ENCODE measurements around the gene ADAM12. TPM values are rescaled to one million over a fixed set of nuclear protein-coding genes. Genes with fewer than 3 reads are reported as not detected.

Gene ADAM12
- polyA plus RNA-seq, 4 donors: 0.45 to 0.87 TPM; not detected in 2

- H3K27ac ChIP-seq (ENCODE audit: low read depth in 1 of 3, low read length in 2 of 3): no peak overlapping the region
- WGBS, 3 donors: 50 to 71% (median 68%) methylated on average over 2 of the region's 2 CpGs
- no peaks in the 10 kb centered on the region for H3K27me3 ChIP-seq (ENCODE audit: control insufficient read depth in 3 of 3, insufficient read depth in 3 of 3, low read length in 3 of 3)
- H3K36me3 ChIP-seq (ENCODE audit: control insufficient read depth in 3 of 3, insufficient read depth in 2 of 3, low read depth in 1 of 3, low read length in 3 of 3): no peaks in the 10 kb centered on the region
- no peaks in the 10 kb centered on the region for H3K9me3 ChIP-seq (ENCODE audit: control insufficient read depth in 2 of 2, insufficient read depth in 1 of 2, low read depth in 1 of 2, low read length in 1 of 2)
- H3K4me1 ChIP-seq (ENCODE audit: control insufficient read depth in 3 of 3, insufficient read depth in 2 of 3, low read depth in 1 of 3, low read length in 2 of 3): no peaks in the 10 kb centered on the region
- no peak for DNase-seq
- no peak overlapping the region for H3K4me3 ChIP-seq (ENCODE audit: low read depth in 1 of 3, low read length in 3 of 3)
- FAIRE-seq: no peak
Observed at GRCh38 chr10:126227762-126228134, 160.5 kb downstream of the ADAM12 start.

GRCh38 chr10:126226988-126227761 is 161.1 kb downstream of the ADAM12 start:
- H3K27me3 ChIP-seq (ENCODE audit: control insufficient read depth in 3 of 3, insufficient read depth in 3 of 3, low read length in 3 of 3): peaks cover 0 to 3% (median 0%) of the 10 kb centered on the region in 3 donors
- H3K27ac ChIP-seq (ENCODE audit: low read depth in 1 of 3, low read length in 2 of 3): no peak overlapping the region
- 84 to 90% (median 90%) methylated on average over 10 of the region's 10 CpGs for WGBS, 3 donors
- no peaks in the 10 kb centered on the region for H3K9me3 ChIP-seq (ENCODE audit: control insufficient read depth in 2 of 2, insufficient read depth in 1 of 2, low read depth in 1 of 2, low read length in 1 of 2)
- H3K4me3 ChIP-seq (ENCODE audit: low read depth in 1 of 3, low read length in 3 of 3): no peak overlapping the region
- no peaks in the 10 kb centered on the region for H3K36me3 ChIP-seq (ENCODE audit: control insufficient read depth in 3 of 3, insufficient read depth in 2 of 3, low read depth in 1 of 3, low read length in 3 of 3)
- DNase-seq (no peak), FAIRE-seq (no peak)
- no peaks in the 10 kb centered on the region for H3K4me1 ChIP-seq (ENCODE audit: control insufficient read depth in 3 of 3, insufficient read depth in 2 of 3, low read depth in 1 of 3, low read length in 2 of 3)

- FAIRE-seq (no peak), DNase-seq (no peak)
- no peak overlapping the region for H3K4me3 ChIP-seq (ENCODE audit: low read depth in 1 of 3, low read length in 3 of 3)
- no peaks in the 10 kb centered on the region for H3K9me3 ChIP-seq (ENCODE audit: control insufficient read depth in 2 of 2, insufficient read depth in 1 of 2, low read depth in 1 of 2, low read length in 1 of 2)
- peaks cover 0 to 3% (median 0%) of the 10 kb centered on the region in 3 donors for H3K27me3 ChIP-seq (ENCODE audit: control insufficient read depth in 3 of 3, insufficient read depth in 3 of 3, low read length in 3 of 3)
- 71 to 85% (median 81%) methylated on average over 9 of the region's 9 CpGs for WGBS, 3 donors
- H3K4me1 ChIP-seq (ENCODE audit: control insufficient read depth in 3 of 3, insufficient read depth in 2 of 3, low read depth in 1 of 3, low read length in 2 of 3): no peaks in the 10 kb centered on the region
- H3K27ac ChIP-seq (ENCODE audit: low read depth in 1 of 3, low read length in 2 of 3): no peak overlapping the region
- no peaks in the 10 kb centered on the region for H3K36me3 ChIP-seq (ENCODE audit: control insufficient read depth in 3 of 3, insufficient read depth in 2 of 3, low read depth in 1 of 3, low read length in 3 of 3)
Observed at GRCh38 chr10:126226205-126226604, 162.1 kb downstream of the ADAM12 start.

GRCh38 chr10:126225672-126226008 is 162.6 kb downstream of the ADAM12 start:
- Histone ChIP-seq H3K27me3 (ENCODE audit: control insufficient read depth in 3 of 3, insufficient read depth in 3 of 3, low read length in 3 of 3) (peaks cover 0 to 3% (median 0%) of the 10 kb centered on the region in 3 donors), H3K4me1 (ENCODE audit: control insufficient read depth in 3 of 3, insufficient read depth in 2 of 3, low read depth in 1 of 3, low read length in 2 of 3) (no peaks in the 10 kb centered on the region), H3K36me3 (ENCODE audit: control insufficient read depth in 3 of 3, insufficient read depth in 2 of 3, low read depth in 1 of 3, low read length in 3 of 3) (no peaks in the 10 kb centered on the region), H3K4me3 (ENCODE audit: low read depth in 1 of 3, low read length in 3 of 3) (no peak overlapping the region), H3K27ac (ENCODE audit: low read depth in 1 of 3, low read length in 2 of 3) (no peak overlapping the region), H3K9me3 (ENCODE audit: control insufficient read depth in 2 of 2, insufficient read depth in 1 of 2, low read depth in 1 of 2, low read length in 1 of 2) (no peaks in the 10 kb centered on the region)
- FAIRE-seq (no peak), DNase-seq (no peak)
- 67 to 71% (median 71%) methylated on average over 9 of the region's 9 CpGs for WGBS, 3 donors

- DNase-seq (no peak), FAIRE-seq (no peak)
- no peak overlapping the region for H3K4me3 ChIP-seq (ENCODE audit: low read depth in 1 of 3, low read length in 3 of 3)
- H3K4me1 ChIP-seq (ENCODE audit: control insufficient read depth in 3 of 3, insufficient read depth in 2 of 3, low read depth in 1 of 3, low read length in 2 of 3): no peaks in the 10 kb centered on the region
- WGBS, 3 donors: 70 to 77% (median 73%) methylated on average over 20 of the region's 20 CpGs
- no peak overlapping the region for H3K27ac ChIP-seq (ENCODE audit: low read depth in 1 of 3, low read length in 2 of 3)
- no peaks in the 10 kb centered on the region for H3K36me3 ChIP-seq (ENCODE audit: control insufficient read depth in 3 of 3, insufficient read depth in 2 of 3, low read depth in 1 of 3, low read length in 3 of 3)
- peaks cover 0 to 3% (median 0%) of the 10 kb centered on the region in 3 donors for H3K27me3 ChIP-seq (ENCODE audit: control insufficient read depth in 3 of 3, insufficient read depth in 3 of 3, low read length in 3 of 3)
- H3K9me3 ChIP-seq (ENCODE audit: control insufficient read depth in 2 of 2, insufficient read depth in 1 of 2, low read depth in 1 of 2, low read length in 1 of 2): no peaks in the 10 kb centered on the region
Observed at GRCh38 chr10:126224967-126225671, 163.2 kb downstream of the ADAM12 start.

- no peak for DNase-seq
- whole genome bisulfite sequencing, 3 donors: 76 to 86% (median 84%) methylated on average over 10 of the region's 10 CpGs
- peaks cover 0 to 3% (median 0%) of the 10 kb centered on the region in 3 donors for H3K27me3 ChIP-seq (ENCODE audit: control insufficient read depth in 3 of 3, insufficient read depth in 3 of 3, low read length in 3 of 3)
- no peaks in the 10 kb centered on the region for H3K36me3 ChIP-seq (ENCODE audit: control insufficient read depth in 3 of 3, insufficient read depth in 2 of 3, low read depth in 1 of 3, low read length in 3 of 3)
- no peaks in the 10 kb centered on the region for H3K9me3 ChIP-seq (ENCODE audit: control insufficient read depth in 2 of 2, insufficient read depth in 1 of 2, low read depth in 1 of 2, low read length in 1 of 2)
- no peak for FAIRE-seq
- H3K4me3 ChIP-seq (ENCODE audit: low read depth in 1 of 3, low read length in 3 of 3): no peak overlapping the region
- no peaks in the 10 kb centered on the region for H3K4me1 ChIP-seq (ENCODE audit: control insufficient read depth in 3 of 3, insufficient read depth in 2 of 3, low read depth in 1 of 3, low read length in 2 of 3)
- H3K27ac ChIP-seq (ENCODE audit: low read depth in 1 of 3, low read length in 2 of 3): no peak overlapping the region
Observed at GRCh38 chr10:126223512-126224067, 164.7 kb downstream of the ADAM12 start.

- DNase-seq (no peak), FAIRE-seq (no peak)
- Histone ChIP-seq H3K36me3 (ENCODE audit: control insufficient read depth in 3 of 3, insufficient read depth in 2 of 3, low read depth in 1 of 3, low read length in 3 of 3) (no peaks in the 10 kb centered on the region), H3K4me1 (ENCODE audit: control insufficient read depth in 3 of 3, insufficient read depth in 2 of 3, low read depth in 1 of 3, low read length in 2 of 3) (no peaks in the 10 kb centered on the region), H3K27me3 (ENCODE audit: control insufficient read depth in 3 of 3, insufficient read depth in 3 of 3, low read length in 3 of 3) (peaks cover 0 to 3% (median 0%) of the 10 kb centered on the region in 3 donors), H3K4me3 (ENCODE audit: low read depth in 1 of 3, low read length in 3 of 3) (no peak overlapping the region), H3K9me3 (ENCODE audit: control insufficient read depth in 2 of 2, insufficient read depth in 1 of 2, low read depth in 1 of 2, low read length in 1 of 2) (no peaks in the 10 kb centered on the region), H3K27ac (ENCODE audit: low read depth in 1 of 3, low read length in 2 of 3) (no peak overlapping the region)
- WGBS, 3 donors: 60 to 74% (median 71%) methylated on average over 4 of the region's 4 CpGs
Observed at GRCh38 chr10:126222736-126223511, 165.4 kb downstream of the ADAM12 start.

GRCh38 chr10:126221874-126222273 is 166.4 kb downstream of the ADAM12 start:
- Histone ChIP-seq H3K36me3 (ENCODE audit: control insufficient read depth in 3 of 3, insufficient read depth in 2 of 3, low read depth in 1 of 3, low read length in 3 of 3) (no peaks in the 10 kb centered on the region), H3K9me3 (ENCODE audit: control insufficient read depth in 2 of 2, insufficient read depth in 1 of 2, low read depth in 1 of 2, low read length in 1 of 2) (no peaks in the 10 kb centered on the region)
- 90 to 93% (median 91%) methylated on average over 5 of the region's 5 CpGs for WGBS, 3 donors

More at GRCh38 chr10:126221874-126222273, 166.4 kb downstream of the ADAM12 start:
- H3K4me1 ChIP-seq (ENCODE audit: control insufficient read depth in 3 of 3, insufficient read depth in 2 of 3, low read depth in 1 of 3, low read length in 2 of 3): no peaks in the 10 kb centered on the region
- DNase-seq: no peak
- FAIRE-seq: no peak
- H3K4me3 ChIP-seq (ENCODE audit: low read depth in 1 of 3, low read length in 3 of 3): no peak overlapping the region
- H3K27ac ChIP-seq (ENCODE audit: low read depth in 1 of 3, low read length in 2 of 3): no peak overlapping the region
- H3K27me3 ChIP-seq (ENCODE audit: control insufficient read depth in 3 of 3, insufficient read depth in 3 of 3, low read length in 3 of 3): peaks cover 0 to 3% (median 0%) of the 10 kb centered on the region in 3 donors
